ENCODE results near the gene KNSTRN. TPM values are rescaled to one million over a fixed set of nuclear protein-coding genes. Genes with fewer than 3 reads are reported as not detected.

Gene KNSTRN
- total and polyA plus RNA-seq, 2 experiments from 2014 or later: 67.9 to 80.4 TPM

- TF ChIP-seq, protein P1, sequence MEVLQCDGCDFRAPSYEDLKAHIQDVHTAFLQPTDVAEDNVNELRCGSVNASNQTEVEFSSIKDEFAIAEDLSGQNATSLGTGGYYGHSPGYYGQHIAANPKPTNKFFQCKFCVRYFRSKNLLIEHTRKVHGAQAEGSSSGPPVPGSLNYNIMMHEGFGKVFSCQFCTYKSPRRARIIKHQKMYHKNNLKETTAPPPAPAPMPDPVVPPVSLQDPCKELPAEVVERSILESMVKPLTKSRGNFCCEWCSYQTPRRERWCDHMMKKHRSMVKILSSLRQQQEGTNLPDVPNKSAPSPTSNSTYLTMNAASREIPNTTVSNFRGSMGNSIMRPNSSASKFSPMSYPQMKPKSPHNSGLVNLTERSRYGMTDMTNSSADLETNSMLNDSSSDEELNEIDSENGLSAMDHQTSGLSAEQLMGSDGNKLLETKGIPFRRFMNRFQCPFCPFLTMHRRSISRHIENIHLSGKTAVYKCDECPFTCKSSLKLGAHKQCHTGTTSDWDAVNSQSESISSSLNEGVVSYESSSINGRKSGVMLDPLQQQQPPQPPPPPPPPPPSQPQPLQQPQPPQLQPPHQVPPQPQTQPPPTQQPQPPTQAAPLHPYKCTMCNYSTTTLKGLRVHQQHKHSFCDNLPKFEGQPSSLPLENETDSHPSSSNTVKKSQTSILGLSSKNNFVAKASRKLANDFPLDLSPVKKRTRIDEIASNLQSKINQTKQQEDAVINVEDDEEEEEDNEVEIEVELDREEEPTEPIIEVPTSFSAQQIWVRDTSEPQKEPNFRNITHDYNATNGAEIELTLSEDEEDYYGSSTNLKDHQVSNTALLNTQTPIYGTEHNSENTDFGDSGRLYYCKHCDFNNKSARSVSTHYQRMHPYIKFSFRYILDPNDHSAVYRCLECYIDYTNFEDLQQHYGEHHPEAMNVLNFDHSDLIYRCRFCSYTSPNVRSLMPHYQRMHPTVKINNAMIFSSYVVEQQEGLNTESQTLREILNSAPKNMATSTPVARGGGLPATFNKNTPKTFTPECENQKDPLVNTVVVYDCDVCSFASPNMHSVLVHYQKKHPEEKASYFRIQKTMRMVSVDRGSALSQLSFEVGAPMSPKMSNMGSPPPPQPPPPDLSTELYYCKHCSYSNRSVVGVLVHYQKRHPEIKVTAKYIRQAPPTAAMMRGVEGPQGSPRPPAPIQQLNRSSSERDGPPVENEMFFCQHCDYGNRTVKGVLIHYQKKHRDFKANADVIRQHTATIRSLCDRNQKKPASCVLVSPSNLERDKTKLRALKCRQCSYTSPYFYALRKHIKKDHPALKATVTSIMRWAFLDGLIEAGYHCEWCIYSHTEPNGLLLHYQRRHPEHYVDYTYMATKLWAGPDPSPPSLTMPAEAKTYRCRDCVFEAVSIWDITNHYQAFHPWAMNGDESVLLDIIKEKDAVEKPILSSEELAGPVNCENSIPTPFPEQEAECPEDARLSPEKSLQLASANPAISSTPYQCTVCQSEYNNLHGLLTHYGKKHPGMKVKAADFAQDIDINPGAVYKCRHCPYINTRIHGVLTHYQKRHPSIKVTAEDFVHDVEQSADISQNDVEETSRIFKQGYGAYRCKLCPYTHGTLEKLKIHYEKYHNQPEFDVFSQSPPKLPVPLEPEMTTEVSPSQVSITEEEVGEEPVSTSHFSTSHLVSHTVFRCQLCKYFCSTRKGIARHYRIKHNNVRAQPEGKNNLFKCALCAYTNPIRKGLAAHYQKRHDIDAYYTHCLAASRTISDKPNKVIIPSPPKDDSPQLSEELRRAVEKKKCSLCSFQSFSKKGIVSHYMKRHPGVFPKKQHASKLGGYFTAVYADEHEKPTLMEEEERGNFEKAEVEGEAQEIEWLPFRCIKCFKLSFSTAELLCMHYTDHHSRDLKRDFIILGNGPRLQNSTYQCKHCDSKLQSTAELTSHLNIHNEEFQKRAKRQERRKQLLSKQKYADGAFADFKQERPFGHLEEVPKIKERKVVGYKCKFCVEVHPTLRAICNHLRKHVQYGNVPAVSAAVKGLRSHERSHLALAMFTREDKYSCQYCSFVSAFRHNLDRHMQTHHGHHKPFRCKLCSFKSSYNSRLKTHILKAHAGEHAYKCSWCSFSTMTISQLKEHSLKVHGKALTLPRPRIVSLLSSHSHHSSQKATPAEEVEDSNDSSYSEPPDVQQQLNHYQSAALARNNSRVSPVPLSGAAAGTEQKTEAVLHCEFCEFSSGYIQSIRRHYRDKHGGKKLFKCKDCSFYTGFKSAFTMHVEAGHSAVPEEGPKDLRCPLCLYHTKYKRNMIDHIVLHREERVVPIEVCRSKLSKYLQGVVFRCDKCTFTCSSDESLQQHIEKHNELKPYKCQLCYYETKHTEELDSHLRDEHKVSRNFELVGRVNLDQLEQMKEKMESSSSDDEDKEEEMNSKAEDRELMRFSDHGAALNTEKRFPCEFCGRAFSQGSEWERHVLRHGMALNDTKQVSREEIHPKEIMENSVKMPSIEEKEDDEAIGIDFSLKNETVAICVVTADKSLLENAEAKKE (CRISPR knock-in tag; IDR thresholded peaks at IDR 0.05): no peak
- TF ChIP-seq ZNF331 (CRISPR knock-in tag; IDR thresholded peaks at IDR 0.05; ENCODE audit: low read depth): no peak
Observed at GRCh38 chr15:40409366-40409765, 26.8 kb downstream of the KNSTRN start (continued).

DNA sequence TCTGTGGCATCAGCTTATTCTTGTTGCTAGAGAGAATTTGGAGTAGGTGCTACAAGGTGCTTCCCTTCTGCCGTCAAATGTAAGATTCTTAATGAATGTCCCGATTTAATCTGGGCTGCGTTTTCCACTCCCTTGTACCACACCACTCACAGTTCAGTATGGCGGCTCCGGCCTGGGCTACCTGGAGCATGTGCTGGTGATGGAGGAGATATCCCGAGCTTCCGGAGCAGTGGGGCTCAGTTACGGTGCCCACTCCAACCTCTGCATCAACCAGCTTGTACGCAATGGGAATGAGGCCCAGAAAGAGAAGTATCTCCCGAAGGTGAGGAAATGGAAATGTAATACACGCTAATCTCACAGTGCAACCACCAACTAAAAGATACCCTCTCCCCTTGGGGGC, 28.0 kb downstream of the KNSTRN start:
- Mint-ChIP-seq H3K9me3 (no peaks in the 10 kb centered on the region), H3K27me3 (ENCODE audit: insufficient read depth, low read depth, poor library complexity) (peaks cover 6% of the 10 kb centered on the region), H3K4me3 (no peak overlapping the region), H3K36me3 (ENCODE audit: low read depth) (peaks cover 82% of the 10 kb centered on the region), H3K27ac (no peak overlapping the region), H3K4me1 (peaks cover 13% of the 10 kb centered on the region)
- no peaks in the 10 kb centered on the region for H3K9me2 ChIP-seq (ENCODE audit: insufficient read depth)
- peaks cover 43% of the 10 kb centered on the region for H3K36me3 ChIP-seq (ENCODE audit: insufficient read depth)
- no peak overlapping the region for H2AFZ ChIP-seq
- DNase-seq (ENCODE audit: low spot score) (no peak), ATAC-seq (no peak)
- no peak overlapping the region for H3K27ac ChIP-seq (ENCODE audit: low read depth)
- H4K20me1 ChIP-seq (replicated peaks; ENCODE audit: insufficient read depth): peaks cover 15% of the 10 kb centered on the region
- H3F3A ChIP-seq (replicated peaks; ENCODE audit: low read depth): peaks cover 6% of the 10 kb centered on the region; the same call in 1 of the 2 replicates
- no peak overlapping the region for H3K4me3 ChIP-seq
- peaks cover 29% of the 10 kb centered on the region for H3K79me2 ChIP-seq (replicated peaks; ENCODE audit: insufficient read depth)
- H3K4me1 ChIP-seq (ENCODE audit: insufficient read depth): peaks cover 13% of the 10 kb centered on the region; the same call in 1 of the 2 replicates
- H3K4me2 ChIP-seq: no peak overlapping the region
- no peaks in the 10 kb centered on the region for H3K27me3 ChIP-seq (ENCODE audit: insufficient read depth)
- TF ChIP-seq EZH2 (IDR thresholded peaks at IDR 0.05; ENCODE audit: low read depth, unreplicated experiment): no peak
- no peak for TF ChIP-seq EZH2phosphoT487 (IDR thresholded peaks at IDR 0.05; ENCODE audit: unreplicated experiment)
- TF ChIP-seq, protein P1 (CRISPR knock-in tag; IDR thresholded peaks at IDR 0.05): no peak
- TF ChIP-seq, protein P2, sequence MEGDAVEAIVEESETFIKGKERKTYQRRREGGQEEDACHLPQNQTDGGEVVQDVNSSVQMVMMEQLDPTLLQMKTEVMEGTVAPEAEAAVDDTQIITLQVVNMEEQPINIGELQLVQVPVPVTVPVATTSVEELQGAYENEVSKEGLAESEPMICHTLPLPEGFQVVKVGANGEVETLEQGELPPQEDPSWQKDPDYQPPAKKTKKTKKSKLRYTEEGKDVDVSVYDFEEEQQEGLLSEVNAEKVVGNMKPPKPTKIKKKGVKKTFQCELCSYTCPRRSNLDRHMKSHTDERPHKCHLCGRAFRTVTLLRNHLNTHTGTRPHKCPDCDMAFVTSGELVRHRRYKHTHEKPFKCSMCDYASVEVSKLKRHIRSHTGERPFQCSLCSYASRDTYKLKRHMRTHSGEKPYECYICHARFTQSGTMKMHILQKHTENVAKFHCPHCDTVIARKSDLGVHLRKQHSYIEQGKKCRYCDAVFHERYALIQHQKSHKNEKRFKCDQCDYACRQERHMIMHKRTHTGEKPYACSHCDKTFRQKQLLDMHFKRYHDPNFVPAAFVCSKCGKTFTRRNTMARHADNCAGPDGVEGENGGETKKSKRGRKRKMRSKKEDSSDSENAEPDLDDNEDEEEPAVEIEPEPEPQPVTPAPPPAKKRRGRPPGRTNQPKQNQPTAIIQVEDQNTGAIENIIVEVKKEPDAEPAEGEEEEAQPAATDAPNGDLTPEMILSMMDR (conservative IDR thresholded peaks at IDR 0.05; ENCODE audit: low read depth in 2 of 2): no peak
- no peak for TF ChIP-seq ZNF331 (CRISPR knock-in tag; IDR thresholded peaks at IDR 0.05; ENCODE audit: low read depth)
- TF ChIP-seq POLR2AphosphoS5 (IDR thresholded peaks at IDR 0.05; ENCODE audit: low read depth): no peak
- no peak for TF ChIP-seq JUNB (IDR thresholded peaks at IDR 0.05; ENCODE audit: unreplicated experiment)

Measured in GM23338 (cell line).